Testis (tissue), 3 donors: ENCODE measurements around the gene BACE2. TPM values are rescaled to one million over a fixed set of nuclear protein-coding genes. Genes with fewer than 3 reads are reported as not detected.

Experiments
- DNase-seq: peaks from one replicate; pipeline ENCODE4 v3.0.0-alpha.2; 2019
- H3K27ac ChIP-seq, 2 donors: fragments of 200-600 bp; sonication (generic); one replicate each; pipeline ENCODE4 v1.5.1; 2019
- H3K27me3 ChIP-seq: fragments of 200-600 bp; sonication (generic); one replicate; pipeline ENCODE4 v1.5.1; 2019
- H3K36me3 ChIP-seq: fragments of 200-600 bp; sonication (generic); one replicate; pipeline ENCODE4 v1.5.1; 2017; ENCODE audit warnings: low read depth; ENCODE audit errors: missing control alignments
- H3K4me1 ChIP-seq: fragments of 200-600 bp; sonication (generic); one replicate; pipeline ENCODE4 v1.5.1; 2019
- H3K4me3 ChIP-seq, 2 donors: fragments of 200-600 bp; sonication (generic); one replicate each; pipeline ENCODE4 v1.5.1; 2017 to 2019
- H3K9me3 ChIP-seq: fragments of 200-600 bp; sonication (generic); one replicate; pipeline ENCODE4 v1.5.1; 2017
- CTCF ChIP-seq, 3 experiments: fragments of 450-650 bp in 2 of 3; fragments of 200-600 bp in 1 of 3; sonication (generic) in 1 of 3; IDR thresholded peaks; one replicate each; pipeline ENCODE4 v1.5.1; 2016 to 2019; ENCODE audit warnings: antibody characterized with exemption in 3 of 3, mild to moderate bottlenecking in 2 of 3, moderate library complexity in 1 of 3
- POLR2A ChIP-seq: fragments of 450-650 bp; IDR thresholded peaks from one replicate; pipeline ENCODE4 v1.6.1; 2017; ENCODE audit warnings: antibody characterized with exemption, mild to moderate bottlenecking, moderate library complexity
- WGBS, 2 donors: methylation state at CpG; one replicate each; pipeline ENCODE4 v1.1.5; 2018; 5-methylcytosine and 5-hydroxymethylcytosine counted together
- intact Hi-C: fragments of 100-400 bp; cut with DNase I; formaldehyde crosslinking; loops from one replicate; pipeline ENCODE4 v1.15.1; 2023; ENCODE audit warnings: low total_unique reads
- polyA plus RNA-seq: library from polyadenylated mRNA; stranded (reverse); fragments of 350-450 nt; fragmentation: Illumina TruSeq; extraction: RNeasy Lipid Tissue Mini Kit (QIAGEN cat#74804); gene quantifications from one replicate; pipeline ENCODE4 v1.2.3, GENCODE V29; 2014; ENCODE audit warnings: low read depth, low replicate concordance; ENCODE audit not compliant: insufficient read depth
- total RNA-seq, 2 donors: library from RNA; depleted of rRNA; stranded (reverse); fragments of >200 nt; gene quantifications; one replicate each; pipeline ENCODE4 v1.2.3, GENCODE V29; 2016

The BACE2 gene
- total and polyA plus RNA-seq, 3 donors from 2014 or later = 17.4 to 28.6 (median 21.8) TPM

- H3K4me1 ChIP-seq = no peaks in the 10 kb centered on the region
- TF ChIP-seq POLR2A (no peak), CTCF (IDR thresholded peaks at IDR 0.05) (no peak)
- no peak for DNase-seq
- no peaks in the 10 kb centered on the region for H3K36me3 ChIP-seq
- no peaks in the 10 kb centered on the region for H3K9me3 ChIP-seq
- intact Hi-C loops = loop anchor here (10.0 kb wide), 1 partner anchor 61 kb away; no protein-coding TSS in a partner anchor
- no peaks in the 10 kb centered on the region for H3K27me3 ChIP-seq
- no peak overlapping the region for H3K4me3 ChIP-seq
- no peak overlapping the region for H3K27ac ChIP-seq
Observed at GRCh38 chr21:41153443-41153842, 14.5 kb upstream of the BACE2 start.

GRCh38 chr21:41156142-41156541 lies 11.8 kb upstream of the BACE2 start:
- Histone ChIP-seq H3K4me1 (no peaks in the 10 kb centered on the region), H3K27me3 (no peaks in the 10 kb centered on the region), H3K9me3 (no peaks in the 10 kb centered on the region), H3K36me3 (no peaks in the 10 kb centered on the region), H3K27ac (no peak overlapping the region), H3K4me3 (no peak overlapping the region)
- DNase-seq = no peak
- WGBS, 2 donors = 87 to 90% methylated on average over 5 of the region's 5 CpGs
- TF ChIP-seq POLR2A = no peak
- intact Hi-C loops = loop anchor here (10.0 kb wide), 1 partner anchor 59 kb away; no protein-coding TSS in a partner anchor

GRCh38 chr21:41158026-41158425 lies 9.9 kb upstream of the BACE2 start:
- WGBS, 2 donors = 93 to 97% methylated on average over 2 of the region's 2 CpGs
- Histone ChIP-seq H3K36me3 (no peaks in the 10 kb centered on the region), H3K27me3 (no peaks in the 10 kb centered on the region), H3K27ac (no peak overlapping the region), H3K4me1 (no peaks in the 10 kb centered on the region), H3K4me3 (no peak overlapping the region), H3K9me3 (no peaks in the 10 kb centered on the region)
- TF ChIP-seq POLR2A (no peak), CTCF (IDR thresholded peaks at IDR 0.05) (no peak)
- DNase-seq = no peak
- intact Hi-C loops = loop anchor here (10.0 kb wide), 1 partner anchor 57 kb away; no protein-coding TSS in a partner anchor

GRCh38 chr21:41160036-41160435 lies 7.9 kb upstream of the BACE2 start:
- intact Hi-C loops = no loop called here
- no peaks in the 10 kb centered on the region for H3K27me3 ChIP-seq
- H3K4me3 ChIP-seq = no peak overlapping the region
- H3K27ac ChIP-seq = no peak overlapping the region
- no peak for DNase-seq
- WGBS, 2 donors = 88% methylated on average over 5 of the region's 5 CpGs
- H3K4me1 ChIP-seq = no peaks in the 10 kb centered on the region
- no peaks in the 10 kb centered on the region for H3K36me3 ChIP-seq
- no peaks in the 10 kb centered on the region for H3K9me3 ChIP-seq
- no peak for TF ChIP-seq CTCF (IDR thresholded peaks at IDR 0.05)
- no peak for TF ChIP-seq POLR2A

GRCh38 chr21:41161428-41161827 lies 6.5 kb upstream of the BACE2 start:
- TF ChIP-seq POLR2A = no peak
- TF ChIP-seq CTCF (IDR thresholded peaks at IDR 0.05) = no peak
- 37 to 77% methylated on average over 3 of the region's 3 CpGs for WGBS, 2 donors
- intact Hi-C loops = no loop called here
- Histone ChIP-seq H3K4me1 (no peaks in the 10 kb centered on the region), H3K27me3 (no peaks in the 10 kb centered on the region), H3K27ac (no peak overlapping the region), H3K9me3 (no peaks in the 10 kb centered on the region), H3K36me3 (no peaks in the 10 kb centered on the region), H3K4me3 (no peak overlapping the region)
- no peak for DNase-seq
